MG63 (cell line): ENCODE measurements around the gene TNRC18. TPM values are rescaled to one million over a fixed set of nuclear protein-coding genes. Genes with fewer than 3 reads are reported as not detected.

Experiments used
- DNase-seq: peaks from one replicate; pipeline ENCODE4 v3.0.0-alpha.2; 2020
- H3K27me3 ChIP-seq: fragments of 250-450 bp; sonication (Bioruptor Pico); 2 replicates; pipeline ENCODE4 v1.5.1; 2020; ENCODE audit warnings: mild to moderate bottlenecking, moderate library complexity
- H3K36me3 ChIP-seq: fragments of 250-450 bp; sonication (Bioruptor Pico); 2 replicates; pipeline ENCODE4 v1.5.1; 2020; ENCODE audit warnings: mild to moderate bottlenecking, moderate library complexity
- H3K4me3 ChIP-seq: fragments of 250-450 bp; sonication (Bioruptor Pico); 2 replicates; pipeline ENCODE4 v1.5.1; 2020; ENCODE audit warnings: mild to moderate bottlenecking, moderate library complexity
- H3K9me3 ChIP-seq: fragments of 250-450 bp; sonication (Bioruptor Pico); 2 replicates; pipeline ENCODE4 v1.5.1; 2020; ENCODE audit warnings: mild to moderate bottlenecking, moderate library complexity
- total RNA-seq: library from RNA; depleted of rRNA; stranded (reverse); fragments of >200 nt; shearing (Covaris generic); gene quantifications from 2 replicates; pipeline ENCODE4 v1.2.3, GENCODE V29; 2014; ENCODE audit warnings: low replicate concordance

TNRC18 gene
- total RNA-seq, 1 experiment from 2014 or later: 25.0 TPM

DNA sequence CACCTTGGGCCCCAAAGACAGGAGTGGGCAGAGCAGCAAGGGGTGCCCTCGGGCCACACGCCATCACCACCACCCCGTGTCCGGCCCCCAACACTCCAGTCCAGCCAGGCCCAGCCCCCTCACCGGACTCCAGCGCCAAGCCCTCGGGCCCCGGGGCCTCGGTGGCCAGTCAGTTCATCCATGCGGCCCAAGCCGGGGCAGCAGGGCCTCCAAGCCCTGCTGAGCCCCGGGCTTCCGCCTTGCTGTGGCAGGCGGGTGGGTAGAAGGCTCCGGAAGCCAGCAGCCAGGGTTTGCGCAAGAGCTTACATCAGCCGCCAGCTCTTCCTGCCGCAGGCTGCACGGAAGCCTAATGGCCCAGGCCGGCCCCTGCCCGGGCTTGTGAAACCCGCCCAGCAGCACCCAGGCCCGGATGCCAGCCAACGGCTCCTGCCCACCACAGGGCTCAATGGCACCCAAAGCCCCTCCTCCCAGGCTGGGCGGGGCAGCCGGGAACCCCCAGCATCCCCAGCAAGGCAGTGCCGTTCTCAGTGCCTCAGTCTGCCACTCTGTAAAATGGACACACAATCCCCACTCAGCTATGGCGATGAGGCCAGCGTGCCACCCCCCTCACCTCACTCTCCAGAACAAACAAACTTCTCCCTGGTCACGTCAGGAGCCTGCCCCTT lies 26.5 kb downstream of the TNRC18 start:
- H3K36me3 ChIP-seq: peaks cover 33% of the 10 kb centered on the region
- peak overlapping the region; percentile 77 for H3K4me3 ChIP-seq
- no peaks in the 10 kb centered on the region for H3K27me3 ChIP-seq
- DNase-seq: peak; percentile 97
- no peaks in the 10 kb centered on the region for H3K9me3 ChIP-seq

- DNase-seq: peak; percentile 65
- H3K36me3 ChIP-seq: peaks cover 34% of the 10 kb centered on the region
- peak overlapping the region; percentile 77 for H3K4me3 ChIP-seq
- no peaks in the 10 kb centered on the region for H3K27me3 ChIP-seq
- no peaks in the 10 kb centered on the region for H3K9me3 ChIP-seq
Observed at GRCh38 chr7:5396542-5396941, 27.1 kb downstream of the TNRC18 start.

DNA sequence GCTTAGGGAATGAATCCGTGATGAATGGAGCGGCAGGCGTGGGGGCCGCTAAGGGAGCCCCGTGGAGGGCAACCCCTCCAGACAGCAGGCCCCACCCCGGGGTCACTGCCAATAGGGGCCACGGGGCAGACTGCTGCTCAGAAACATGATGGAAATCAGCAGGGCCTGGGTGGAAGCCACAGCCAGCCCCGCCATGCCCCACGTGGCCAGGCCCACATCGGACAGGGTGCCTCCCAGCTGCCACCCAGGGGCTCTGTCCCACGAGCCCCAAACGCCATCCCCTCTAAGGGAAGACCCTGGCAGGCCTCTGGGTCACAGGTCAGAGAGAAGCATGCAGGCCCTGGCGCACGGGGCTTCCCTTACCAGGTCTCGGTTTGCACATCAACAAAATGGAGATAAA lies 28.4 kb downstream of the TNRC18 start:
- DNase-seq: no peak
- Histone ChIP-seq H3K36me3 (peaks cover 42% of the 10 kb centered on the region), H3K27me3 (no peaks in the 10 kb centered on the region), H3K9me3 (no peaks in the 10 kb centered on the region), H3K4me3 (no peak overlapping the region)

DNA sequence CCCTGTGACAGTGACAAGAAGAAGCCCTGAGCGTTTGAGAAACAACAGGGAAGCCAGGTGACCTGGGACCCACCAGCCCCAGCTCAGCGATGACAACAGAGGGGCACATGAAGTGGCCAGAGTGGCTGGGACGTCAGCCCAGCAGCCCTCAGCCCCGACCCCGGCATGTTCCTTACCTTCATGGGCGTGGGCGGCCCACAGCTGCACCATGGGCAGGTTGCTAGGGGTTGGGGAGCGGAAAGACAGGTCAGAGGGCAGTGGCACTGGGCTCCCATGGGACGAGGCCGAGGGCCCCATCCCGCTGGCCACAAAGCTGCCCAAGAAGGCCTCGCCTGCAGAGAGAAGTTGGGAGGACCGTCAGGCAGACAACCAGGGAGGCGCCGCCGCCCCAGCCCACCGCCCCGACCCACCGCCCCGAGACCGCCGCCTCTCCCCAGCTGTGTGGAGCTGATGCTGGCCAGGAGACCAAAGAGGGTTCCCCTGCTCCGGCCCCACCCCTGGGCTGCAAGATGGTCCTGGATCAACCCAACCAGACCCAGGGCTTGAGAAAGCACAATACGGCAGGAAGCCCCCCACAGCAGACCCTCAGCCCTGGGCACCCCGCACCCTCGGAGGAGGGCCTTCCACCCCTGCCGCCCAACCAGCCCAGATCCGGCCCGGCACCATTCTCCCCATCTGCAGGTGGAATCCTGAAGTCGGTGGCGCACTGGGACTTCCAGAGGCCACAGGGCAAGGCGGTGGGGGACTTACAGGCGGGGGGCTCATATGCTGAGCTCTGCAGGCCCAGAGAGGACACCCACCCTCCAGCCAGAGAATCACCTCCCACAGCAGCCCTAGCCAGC lies 29.1 kb downstream of the TNRC18 start:
- H3K9me3 ChIP-seq: no peaks in the 10 kb centered on the region
- no peaks in the 10 kb centered on the region for H3K27me3 ChIP-seq
- no peak for DNase-seq
- H3K4me3 ChIP-seq: no peak overlapping the region
- peaks cover 47% of the 10 kb centered on the region for H3K36me3 ChIP-seq

DNA sequence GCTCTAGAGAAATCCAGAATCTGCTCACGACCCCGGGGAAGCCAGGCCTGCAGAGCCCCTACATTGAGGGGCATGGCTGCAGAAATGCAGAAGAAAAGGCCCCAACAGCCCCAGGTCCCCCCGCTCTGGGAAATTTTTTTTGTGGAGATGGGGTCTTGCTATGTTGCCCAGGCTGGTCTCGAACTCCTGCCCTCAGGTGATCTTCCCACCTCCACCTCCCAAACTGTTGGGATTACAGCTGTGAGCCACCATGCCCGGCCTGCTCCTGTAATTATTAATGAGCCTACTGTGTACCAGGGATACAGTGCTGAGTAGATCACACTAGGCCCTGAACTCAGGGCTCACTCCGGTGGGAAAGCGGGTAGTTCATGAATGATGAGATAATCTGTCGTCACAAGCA lies 29.9 kb downstream of the TNRC18 start:
- H3K9me3 ChIP-seq: no peaks in the 10 kb centered on the region
- no peak for DNase-seq
- H3K27me3 ChIP-seq: no peaks in the 10 kb centered on the region
- H3K36me3 ChIP-seq: peaks cover 48% of the 10 kb centered on the region
- no peak overlapping the region for H3K4me3 ChIP-seq

DNA sequence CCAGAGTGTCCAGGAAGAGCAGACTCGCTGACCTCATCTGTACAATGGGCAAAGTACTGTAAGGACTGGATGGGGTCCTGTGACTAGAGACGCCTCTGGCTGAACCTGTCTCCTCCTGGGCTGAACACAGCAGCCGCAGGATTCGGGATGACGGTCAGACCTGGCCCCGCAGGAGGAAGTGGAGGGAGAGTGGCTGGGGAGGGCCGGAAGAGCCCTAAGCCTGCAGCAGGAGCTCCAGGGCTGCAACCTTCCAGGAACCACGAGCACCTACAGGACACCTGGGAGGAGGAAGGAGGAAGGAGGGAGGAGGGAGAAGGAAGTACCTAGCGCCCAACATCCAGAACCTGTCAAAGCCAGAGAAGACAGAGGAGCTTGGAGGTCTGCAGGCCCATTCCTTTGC lies 30.3 kb downstream of the TNRC18 start:
- Histone ChIP-seq H3K27me3 (no peaks in the 10 kb centered on the region), H3K36me3 (peaks cover 48% of the 10 kb centered on the region), H3K9me3 (no peaks in the 10 kb centered on the region), H3K4me3 (no peak overlapping the region)
- DNase-seq: no peak

DNA sequence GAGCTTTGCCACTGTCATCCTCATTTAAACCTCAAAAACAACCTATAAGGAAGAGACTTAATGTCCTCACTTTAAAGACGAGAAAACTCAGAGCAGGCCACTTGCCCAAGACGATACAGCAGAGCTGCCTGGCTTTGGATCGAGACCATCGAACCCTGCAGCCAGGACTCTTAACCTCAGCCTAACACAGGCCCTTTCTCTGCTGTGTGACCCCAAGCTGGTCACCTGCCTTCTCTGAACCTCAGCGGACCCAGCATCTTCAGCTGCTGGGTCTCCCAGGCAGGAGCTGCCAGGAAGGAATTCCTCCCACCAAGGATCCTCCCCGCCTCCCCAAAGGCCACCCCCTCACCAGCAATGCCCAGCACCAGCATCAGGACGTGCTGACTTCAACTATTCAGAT lies 32.7 kb downstream of the TNRC18 start:
- Histone ChIP-seq H3K4me3 (no peak overlapping the region), H3K9me3 (no peaks in the 10 kb centered on the region), H3K36me3 (peaks cover 67% of the 10 kb centered on the region), H3K27me3 (no peaks in the 10 kb centered on the region)
- no peak for DNase-seq

DNA sequence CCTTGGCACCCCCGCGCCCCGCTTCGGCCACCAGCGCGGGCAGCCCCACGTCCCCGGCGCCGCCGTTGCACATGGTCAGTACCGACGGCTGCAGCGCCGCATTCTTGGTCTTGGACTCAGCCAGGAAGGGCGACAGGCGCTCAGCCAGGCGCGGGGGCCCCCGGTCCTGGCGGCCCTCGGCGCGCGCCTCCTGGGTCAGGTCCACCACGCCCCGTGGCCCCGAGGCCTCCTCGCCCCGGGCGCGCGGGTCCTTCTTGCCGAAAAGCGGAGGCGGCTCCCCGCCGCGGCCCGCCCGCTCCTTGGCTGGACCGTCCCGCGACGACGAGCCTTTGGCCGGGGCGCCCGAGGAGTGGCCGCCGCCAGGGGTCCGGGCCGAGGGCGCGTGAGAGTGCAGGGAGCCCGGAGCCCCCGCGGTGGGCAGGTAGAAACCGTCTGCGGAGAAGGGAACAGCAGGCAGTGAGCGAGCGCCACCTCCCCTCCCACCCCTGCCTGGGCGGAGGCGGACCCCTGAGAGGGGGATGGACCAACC lies 34.7 kb downstream of the TNRC18 start:
- peaks cover 63% of the 10 kb centered on the region for H3K36me3 ChIP-seq
- H3K9me3 ChIP-seq: no peaks in the 10 kb centered on the region
- DNase-seq: no peak
- no peak overlapping the region for H3K4me3 ChIP-seq
- no peaks in the 10 kb centered on the region for H3K27me3 ChIP-seq

DNA sequence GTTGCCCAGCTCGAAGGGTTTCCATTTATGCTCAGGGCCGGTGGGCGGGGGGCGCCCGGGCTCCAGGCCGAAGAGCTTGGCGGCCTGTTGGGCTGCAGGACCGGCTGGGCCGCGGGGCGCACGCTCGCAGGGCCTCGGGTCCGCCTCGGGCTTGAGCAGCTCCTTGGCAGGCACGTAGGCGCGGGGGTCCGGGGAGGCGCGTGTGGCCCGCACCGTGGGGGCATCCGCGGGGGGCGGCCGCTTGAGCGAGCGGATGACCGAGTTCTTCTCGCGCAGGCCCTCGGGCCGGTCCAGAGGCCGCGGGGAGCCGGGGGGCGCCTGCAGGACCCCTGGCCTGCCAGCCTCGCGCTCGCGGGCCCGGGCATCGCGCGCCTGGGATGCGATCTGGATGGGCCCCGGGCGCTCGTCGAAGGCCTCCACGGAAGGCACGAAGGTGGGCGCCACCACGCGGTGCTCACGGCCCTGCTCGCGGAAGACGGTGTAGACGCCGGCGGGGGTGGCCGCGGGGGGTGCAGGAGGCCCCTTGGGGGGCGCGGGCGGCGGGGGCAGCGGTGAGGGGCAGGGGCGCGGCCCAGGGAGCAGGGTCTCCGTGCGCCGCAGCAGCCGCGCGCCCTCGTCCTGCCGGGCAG lies 35.2 kb downstream of the TNRC18 start:
- DNase-seq: no peak
- Histone ChIP-seq H3K9me3 (no peaks in the 10 kb centered on the region), H3K4me3 (no peak overlapping the region), H3K36me3 (peaks cover 57% of the 10 kb centered on the region), H3K27me3 (no peaks in the 10 kb centered on the region)

DNA sequence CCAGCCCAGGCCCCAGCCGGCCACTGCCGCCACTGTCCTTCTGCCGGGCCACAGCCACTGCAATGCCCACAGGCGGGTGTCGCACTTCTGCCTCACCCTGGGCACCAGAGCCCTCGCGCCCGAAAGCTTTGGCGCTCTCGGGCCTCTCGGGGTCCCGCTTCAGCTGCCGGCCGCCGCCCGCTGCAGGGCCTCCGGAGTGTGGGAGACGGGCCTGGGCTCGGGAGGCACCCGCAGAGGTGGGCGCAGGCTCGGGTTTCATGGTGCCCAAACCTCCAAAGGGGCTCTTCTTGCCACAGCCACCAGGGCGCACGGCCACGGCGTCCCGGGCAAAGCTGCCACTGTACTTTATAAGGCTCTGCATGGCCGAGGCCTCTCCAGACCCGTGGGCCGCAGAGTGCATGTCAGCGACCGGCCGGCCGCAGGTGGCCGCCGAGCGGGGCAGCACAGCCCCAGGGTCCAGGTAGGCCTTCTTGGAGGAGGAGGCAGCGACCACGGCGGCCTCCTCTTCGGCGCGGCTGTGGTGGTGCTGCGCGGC lies 35.9 kb downstream of the TNRC18 start:
- Histone ChIP-seq H3K36me3 (peaks cover 51% of the 10 kb centered on the region), H3K27me3 (no peaks in the 10 kb centered on the region), H3K9me3 (no peaks in the 10 kb centered on the region), H3K4me3 (no peak overlapping the region)
- DNase-seq: no peak

GRCh38 chr7:5384618-5385017 lies 39.0 kb downstream of the TNRC18 start:
- DNase-seq: no peak
- no peak overlapping the region for H3K4me3 ChIP-seq
- H3K36me3 ChIP-seq: peaks cover 34% of the 10 kb centered on the region
- no peaks in the 10 kb centered on the region for H3K27me3 ChIP-seq
- H3K9me3 ChIP-seq: no peaks in the 10 kb centered on the region

GRCh38 chr7:5383314-5384098 lies 40.1 kb downstream of the TNRC18 start:
- H3K9me3 ChIP-seq: no peaks in the 10 kb centered on the region
- H3K27me3 ChIP-seq: no peaks in the 10 kb centered on the region

DNA sequence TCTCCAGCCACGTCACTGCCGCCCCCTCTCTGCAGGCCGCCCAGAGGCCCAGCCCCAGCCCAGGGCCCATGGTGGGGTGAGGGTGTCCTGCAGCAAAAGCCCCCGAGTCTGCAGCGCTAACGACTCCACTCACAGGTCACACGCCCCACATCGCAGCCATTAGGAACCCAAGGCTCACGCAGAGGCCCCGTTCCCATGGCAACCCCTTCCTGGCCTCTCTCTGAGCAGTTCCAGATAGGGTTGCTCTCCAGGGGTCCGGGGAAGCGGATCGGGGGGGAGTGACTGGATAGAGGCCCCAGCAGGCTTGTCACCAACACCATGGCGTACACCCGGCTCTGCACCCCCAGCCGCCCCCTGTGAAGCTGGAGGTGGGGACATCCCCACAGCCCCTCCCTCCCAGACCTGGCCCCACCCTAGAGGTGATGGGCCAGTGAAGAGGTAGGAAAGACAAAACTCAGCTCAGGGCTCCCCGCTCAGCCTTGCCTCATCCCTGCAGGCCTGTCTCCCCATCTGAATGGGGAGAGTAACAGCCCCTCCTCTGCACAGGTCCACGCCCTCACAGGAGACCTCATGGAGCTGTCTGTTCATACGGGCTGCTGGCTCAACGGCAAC lies 41.2 kb downstream of the TNRC18 start:
- no peaks in the 10 kb centered on the region for H3K27me3 ChIP-seq
- no peaks in the 10 kb centered on the region for H3K9me3 ChIP-seq
- H3K36me3 ChIP-seq: peaks cover 27% of the 10 kb centered on the region
- no peak overlapping the region for H3K4me3 ChIP-seq
- DNase-seq: no peak

More at GRCh38 chr7:5383314-5384098, 40.1 kb downstream of the TNRC18 start:
- peaks cover 31% of the 10 kb centered on the region for H3K36me3 ChIP-seq
- H3K4me3 ChIP-seq: no peak overlapping the region
- no peak for DNase-seq

- Histone ChIP-seq H3K27me3 (no peaks in the 10 kb centered on the region), H3K36me3 (peaks cover 20% of the 10 kb centered on the region), H3K4me3 (no peak overlapping the region), H3K9me3 (no peaks in the 10 kb centered on the region)
- no peak for DNase-seq
Observed at GRCh38 chr7:5381071-5381772, 42.4 kb downstream of the TNRC18 start.

GRCh38 chr7:5380350-5381070 lies 43.1 kb downstream of the TNRC18 start:
- H3K9me3 ChIP-seq: no peaks in the 10 kb centered on the region
- no peak for DNase-seq
- H3K27me3 ChIP-seq: no peaks in the 10 kb centered on the region
- peaks cover 18% of the 10 kb centered on the region for H3K36me3 ChIP-seq
- no peak overlapping the region for H3K4me3 ChIP-seq
